Activated CD8-positive, alpha-beta T cell treated with anti-CD3 and anti-CD28 coated beads, Interleukin-2, amount 10 ng/mL, durations not matched to agents 7 days and 5 days (primary cell): ENCODE data around the gene AHDC1. TPM values are rescaled to one million over a fixed set of nuclear protein-coding genes. Genes with fewer than 3 reads are reported as not detected.
"Not testable (repeated sequence)": the region's sequence is repeated elsewhere in the genome, so short reads cannot be mapped to it uniquely, and the experiment has no call there.

ENCODE experiments used
- ATAC-seq: fragments of 150-1000 bp; cut with Tn5 transposase; one replicate; pipeline ENCODE4 v1.10.0; 2021; ENCODE audit warnings: moderate library complexity
- CTCF ChIA-PET: fragments of 350-600 bp; sonication (Branson Sonifier 250); formaldehyde crosslinking; loops from one replicate; lab custom pipeline; 2021; ENCODE audit warnings: antibody characterized with exemption; lab: Charles Lee
- POLR2A ChIA-PET: fragments of 350-600 bp; sonication (Branson Sonifier 250); formaldehyde crosslinking; loops from one replicate; lab custom pipeline; 2021; ENCODE audit warnings: antibody characterized with exemption; lab: Charles Lee
- DNase-seq: peaks from one replicate; pipeline ENCODE4 v3.0.0-alpha.2; 2020
- H3K27ac Mint-ChIP-seq: one replicate; pipeline ENCODE4 v1.8.0; 2021; ENCODE audit warnings: mild to moderate bottlenecking, mixed read lengths
- H3K27me3 Mint-ChIP-seq: one replicate; pipeline ENCODE4 v1.8.0; 2021; ENCODE audit warnings: low read depth, mixed read lengths
- H3K36me3 Mint-ChIP-seq: one replicate; pipeline ENCODE4 v1.8.0; 2021; ENCODE audit warnings: low read depth, mixed read lengths
- H3K4me1 Mint-ChIP-seq: one replicate; pipeline ENCODE4 v1.8.0; 2021; ENCODE audit warnings: low read depth, mixed read lengths
- H3K4me3 Mint-ChIP-seq: one replicate; pipeline ENCODE4 v1.8.0; 2021; ENCODE audit warnings: mild to moderate bottlenecking, mixed read lengths
- H3K9me3 Mint-ChIP-seq: one replicate; pipeline ENCODE4 v1.8.0; 2022; ENCODE audit warnings: mixed read lengths; ENCODE audit not compliant: insufficient read depth
- total RNA-seq, 2 experiments: library from RNA; stranded (reverse); gene quantifications; one replicate each; pipeline ENCODE4 v1.2.3, GENCODE V29; 2021

Gene AHDC1
- total RNA-seq, 2 experiments from 2014 or later = 20.9 to 22.7 TPM

GRCh38 chr1:27622828-27623227 lies 18.9 kb upstream of the AHDC1 start:
- ATAC-seq = no peak
- Mint-ChIP-seq H3K4me3 (no peak overlapping the region), H3K27ac (no peak overlapping the region), H3K36me3 (no peaks in the 10 kb centered on the region), H3K4me1 (peaks cover 29% of the 10 kb centered on the region), H3K9me3 (no peaks in the 10 kb centered on the region), H3K27me3 (peaks cover 7% of the 10 kb centered on the region)
- peak; percentile 24 for DNase-seq
- ChIA-PET POLR2A (no interaction called here), CTCF (interaction anchor here (0.9 to 1.9 kb wide), 2 partner anchors 15 to 40 kb away, joined by 3 to 6 read pairs; no protein-coding TSS in a partner anchor)

GRCh38 chr1:27621051-27621920 lies 17.3 kb upstream of the AHDC1 start:
- H3K4me3 Mint-ChIP-seq = no peak overlapping the region
- no peak overlapping the region for H3K27ac Mint-ChIP-seq
- no peaks in the 10 kb centered on the region for H3K36me3 Mint-ChIP-seq
- peaks cover 41% of the 10 kb centered on the region for H3K4me1 Mint-ChIP-seq
- DNase-seq (no peak), ATAC-seq (no peak)
- CTCF ChIA-PET = interaction anchor here (1.0 to 12.0 kb wide), 4 partner anchors 8 to 40 kb away, joined by 3 to 124 read pairs (median 34); no protein-coding TSS in a partner anchor
- peaks cover 5% of the 10 kb centered on the region for H3K27me3 Mint-ChIP-seq
- no peaks in the 10 kb centered on the region for H3K9me3 Mint-ChIP-seq
- POLR2A ChIA-PET = interaction anchor here (0.6 to 1.6 kb wide), 4 partner anchors 11 to 108 kb away, joined by 3 to 6 read pairs (median 4); no protein-coding TSS in a partner anchor

DNA sequence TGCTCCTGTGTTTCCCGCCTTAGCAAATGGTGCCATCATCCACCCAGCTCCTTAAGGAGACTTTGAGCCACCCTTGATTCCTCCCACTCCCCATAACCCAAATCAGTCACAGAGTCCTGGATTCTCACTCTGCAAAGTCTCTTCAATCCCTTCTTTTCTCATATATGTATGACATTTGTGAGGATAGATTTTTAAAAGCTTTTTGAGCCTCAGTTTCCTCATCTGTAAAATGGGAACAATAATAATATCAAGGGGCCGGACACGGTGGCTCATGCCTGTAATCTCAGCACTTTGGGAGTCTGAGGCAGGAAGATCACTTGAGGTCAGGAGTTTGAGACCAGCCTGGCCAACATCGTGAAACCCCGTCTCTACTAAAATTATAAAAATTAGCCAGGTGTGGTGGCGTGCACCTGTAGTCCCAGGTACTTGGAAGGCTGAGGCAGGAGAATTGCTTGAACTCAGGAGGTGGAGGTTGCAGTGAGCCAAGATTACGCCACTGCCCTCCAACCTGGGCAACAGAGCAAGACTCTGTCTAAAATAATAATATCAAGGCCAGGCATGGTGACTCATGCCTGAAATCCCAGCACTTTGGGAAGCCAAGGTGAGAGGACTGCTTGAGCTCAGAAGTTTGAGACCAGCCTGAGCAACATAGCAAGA lies 16.0 kb upstream of the AHDC1 start:
- Mint-ChIP-seq H3K4me1 (peaks cover 42% of the 10 kb centered on the region), H3K27ac (peak overlapping the region; percentile 23)
- not testable (repeated sequence) for ATAC-seq, H3K4me3 Mint-ChIP-seq, H3K27me3 Mint-ChIP-seq, H3K36me3 Mint-ChIP-seq, DNase-seq, H3K9me3 Mint-ChIP-seq
- POLR2A ChIA-PET = interaction anchor here (1.6 to 3.3 kb wide), 2 partner anchors 41 to 43 kb away, joined by 6 to 12 read pairs; no protein-coding TSS in a partner anchor
- CTCF ChIA-PET = interaction anchor here (1.0 to 12.0 kb wide), 5 partner anchors 8 to 50 kb away, joined by 3 to 124 read pairs (median 23); no protein-coding TSS in a partner anchor

DNA sequence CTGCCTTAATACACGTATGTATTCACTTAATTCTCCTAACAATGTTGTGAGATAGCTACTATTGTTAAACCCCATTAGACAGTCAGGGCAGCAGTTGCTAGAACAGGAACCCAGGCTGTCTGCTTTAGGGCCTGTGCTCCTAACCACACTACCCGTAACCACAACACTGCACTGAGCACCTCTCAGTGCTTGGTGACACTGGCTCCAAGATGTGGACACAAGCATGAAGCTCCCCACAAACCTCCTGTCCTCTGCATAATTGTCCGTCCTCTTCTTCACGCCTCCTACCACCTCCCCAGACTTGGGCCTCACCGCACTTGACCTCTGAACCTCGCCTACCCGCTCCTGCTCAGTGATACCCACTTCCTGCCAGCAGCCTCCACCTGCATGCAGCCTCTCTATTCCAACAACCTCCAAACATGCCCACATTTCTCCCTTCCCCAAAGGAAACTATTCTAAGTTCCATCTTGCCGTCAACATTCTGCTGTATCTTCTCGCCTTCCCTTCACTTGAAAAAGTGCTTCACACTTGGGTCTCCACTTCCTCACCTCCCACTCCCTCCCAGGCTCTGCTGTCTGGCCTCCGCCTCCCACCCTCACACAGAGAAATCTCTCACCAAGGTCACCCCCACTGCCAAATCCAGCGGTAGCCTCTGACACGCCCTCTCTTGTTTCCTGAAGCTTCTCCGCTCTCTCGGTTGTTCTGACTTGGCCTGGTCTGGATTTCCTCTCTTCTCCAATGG lies 14.6 kb upstream of the AHDC1 start:
- DNase-seq = peak; percentile 82
- peak overlapping the region; percentile 43 for H3K4me3 Mint-ChIP-seq
- ChIA-PET POLR2A (interaction anchor here (0.6 to 3.3 kb wide), 7 partner anchors 12 to 296 kb away, joined by 3 to 12 read pairs (median 3); no protein-coding TSS in a partner anchor), CTCF (interaction anchor here (0.8 to 12.0 kb wide), 8 partner anchors 12 to 60 kb away, joined by 3 to 124 read pairs (median 10); partner anchors contain the start of gene IFI6)
- H3K4me1 Mint-ChIP-seq = peaks cover 51% of the 10 kb centered on the region
- H3K9me3 Mint-ChIP-seq = no peaks in the 10 kb centered on the region
- ATAC-seq = peak; percentile 97
- peak overlapping the region; percentile 84 for H3K27ac Mint-ChIP-seq
- H3K27me3 Mint-ChIP-seq = peaks cover 5% of the 10 kb centered on the region
- no peaks in the 10 kb centered on the region for H3K36me3 Mint-ChIP-seq

GRCh38 chr1:27617420-27617819 lies 13.5 kb upstream of the AHDC1 start:
- ChIA-PET CTCF (interaction anchor here (0.6 to 12.0 kb wide), 9 partner anchors 11 to 94 kb away, joined by 3 to 124 read pairs (median 7); no protein-coding TSS in a partner anchor), POLR2A (interaction anchor here (0.9 to 3.3 kb wide), 3 partner anchors 14 to 45 kb away, joined by 3 to 12 read pairs (median 3); no protein-coding TSS in a partner anchor)
- DNase-seq (no peak), ATAC-seq (no peak)
- Mint-ChIP-seq H3K9me3 (no peaks in the 10 kb centered on the region), H3K36me3 (no peaks in the 10 kb centered on the region), H3K4me1 (peaks cover 51% of the 10 kb centered on the region), H3K27ac (peak overlapping the region; percentile 84), H3K27me3 (peaks cover 5% of the 10 kb centered on the region), H3K4me3 (no peak overlapping the region)

- Mint-ChIP-seq H3K9me3 (no peaks in the 10 kb centered on the region), H3K36me3 (no peaks in the 10 kb centered on the region), H3K4me3 (no peak overlapping the region), H3K27me3 (peaks cover 5% of the 10 kb centered on the region), H3K27ac (no peak overlapping the region), H3K4me1 (peaks cover 49% of the 10 kb centered on the region)
- ATAC-seq (no peak), DNase-seq (no peak)
- CTCF ChIA-PET = interaction anchor here (1.2 to 12.0 kb wide), 8 partner anchors 10 to 201 kb away, joined by 3 to 124 read pairs (median 7); no protein-coding TSS in a partner anchor
- POLR2A ChIA-PET = interaction anchor here (1.3 to 3.3 kb wide), 2 partner anchors 16 to 46 kb away, joined by 7 to 12 read pairs; no protein-coding TSS in a partner anchor
Measured at GRCh38 chr1:27616441-27616840, 12.5 kb upstream of the AHDC1 start.

DNA sequence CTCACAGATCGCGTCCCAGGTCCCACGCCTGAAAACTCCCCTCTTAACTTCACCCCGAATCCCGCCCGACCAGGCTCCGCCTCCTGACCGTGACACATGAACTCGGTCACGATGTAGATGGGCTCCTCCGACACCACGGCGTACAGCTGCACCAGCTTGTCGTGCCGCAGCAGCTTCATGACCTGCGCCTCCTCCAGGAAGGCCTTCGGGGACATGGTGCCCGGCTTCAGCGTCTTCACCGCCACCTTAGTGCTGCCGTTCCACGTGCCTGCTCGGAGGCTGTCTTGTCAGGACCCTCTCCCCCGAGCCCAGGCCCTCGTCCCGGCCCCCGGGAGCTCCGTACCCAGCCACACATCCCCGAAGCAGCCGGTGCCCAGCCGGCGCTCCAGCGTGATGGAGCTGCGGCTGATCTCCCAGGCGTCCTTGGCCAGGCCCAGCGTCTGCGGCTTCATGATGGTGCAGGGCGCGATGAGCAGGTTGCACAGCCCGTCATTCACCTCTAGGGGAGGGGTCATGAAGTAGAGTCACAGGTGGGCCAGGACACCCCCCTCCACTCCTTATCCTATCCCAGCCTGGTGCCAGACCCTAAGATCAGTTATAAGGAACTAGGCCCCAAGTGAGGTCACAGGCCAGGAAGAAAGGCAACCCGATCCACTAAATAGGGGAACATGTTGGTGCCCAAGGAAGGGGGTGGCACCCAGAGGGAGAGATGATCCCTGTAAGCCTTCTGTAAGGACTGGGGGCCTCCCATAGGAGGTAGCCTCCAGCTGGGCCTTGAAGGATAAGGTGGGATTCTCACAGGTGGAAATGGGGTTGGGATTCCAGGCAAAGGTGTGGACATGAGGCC lies 11.6 kb upstream of the AHDC1 start:
- no peak overlapping the region for H3K4me3 Mint-ChIP-seq
- H3K27me3 Mint-ChIP-seq = peaks cover 2% of the 10 kb centered on the region
- H3K4me1 Mint-ChIP-seq = peaks cover 47% of the 10 kb centered on the region
- H3K9me3 Mint-ChIP-seq = no peaks in the 10 kb centered on the region
- ChIA-PET POLR2A (interaction anchor here (0.6 to 2.6 kb wide), 3 partner anchors 17 to 1951 kb away, joined by 3 to 14 read pairs (median 7); no protein-coding TSS in a partner anchor), CTCF (interaction anchor here (1.2 to 12.0 kb wide), 5 partner anchors 9 to 200 kb away, joined by 3 to 124 read pairs (median 7); no protein-coding TSS in a partner anchor)
- H3K27ac Mint-ChIP-seq = no peak overlapping the region
- no peaks in the 10 kb centered on the region for H3K36me3 Mint-ChIP-seq
- ATAC-seq (no peak), DNase-seq (no peak)

DNA sequence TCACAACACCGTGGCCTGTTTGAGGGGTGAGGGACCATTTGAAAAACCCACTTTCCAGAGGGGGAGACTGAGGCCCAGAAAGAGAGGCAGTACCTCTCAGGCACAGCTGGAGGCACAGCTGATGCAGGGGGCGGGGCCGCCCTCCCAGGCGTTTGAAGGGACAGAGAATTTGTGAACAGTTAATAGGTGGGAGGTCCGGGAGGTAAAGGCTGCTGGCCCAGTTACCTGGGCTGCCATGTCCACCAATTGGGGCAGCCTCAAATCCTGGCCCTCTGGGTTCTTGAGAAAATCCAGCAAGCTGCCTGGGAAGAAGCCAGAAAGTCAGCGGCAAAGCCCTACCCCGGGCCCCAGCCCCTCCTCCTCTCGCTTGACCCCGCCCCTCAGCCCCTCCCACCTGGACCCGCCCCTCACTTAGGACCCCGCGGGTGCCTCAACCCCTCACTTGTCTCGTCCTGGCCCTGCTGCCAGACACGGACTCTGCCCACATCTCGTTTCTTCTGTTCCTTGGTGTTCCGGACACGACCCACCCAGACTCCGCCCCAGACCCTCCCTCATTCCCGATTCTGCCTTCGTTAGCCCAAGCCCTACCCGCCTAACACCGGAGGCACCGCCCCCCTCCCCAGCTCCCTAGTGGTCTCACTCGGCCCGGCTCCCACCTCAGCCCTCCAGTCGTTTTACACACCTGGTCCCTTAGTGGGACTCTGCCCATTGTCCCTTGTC lies 10.8 kb upstream of the AHDC1 start:
- H3K27ac Mint-ChIP-seq = no peak overlapping the region

GRCh38 chr1:27614043-27614624 lies 10.2 kb upstream of the AHDC1 start:
- no peaks in the 10 kb centered on the region for H3K9me3 Mint-ChIP-seq
- H3K27ac Mint-ChIP-seq = no peak overlapping the region
- ChIA-PET CTCF (interaction anchor here (0.7 to 12.0 kb wide), 5 partner anchors 9 to 211 kb away, joined by 3 to 124 read pairs (median 4); partner anchors contain the start of gene IFI6), POLR2A (interaction anchor here (2.6 kb wide), 1 partner anchor 48 kb away, joined by 14 read pairs; no protein-coding TSS in a partner anchor)
- no peaks in the 10 kb centered on the region for H3K36me3 Mint-ChIP-seq
- no peak overlapping the region for H3K4me3 Mint-ChIP-seq
- no peak for ATAC-seq
- no peak for DNase-seq
- peaks cover 42% of the 10 kb centered on the region for H3K4me1 Mint-ChIP-seq
- H3K27me3 Mint-ChIP-seq = no peaks in the 10 kb centered on the region

More for the DNA sequence above, 10.8 kb upstream of the AHDC1 start:
- ChIA-PET CTCF (interaction anchor here (0.7 to 12.0 kb wide), 6 partner anchors 8 to 211 kb away, joined by 3 to 124 read pairs (median 4); partner anchors contain the start of gene IFI6), POLR2A (interaction anchor here (2.6 kb wide), 1 partner anchor 48 kb away, joined by 14 read pairs; no protein-coding TSS in a partner anchor)
- no peaks in the 10 kb centered on the region for H3K9me3 Mint-ChIP-seq
- H3K4me1 Mint-ChIP-seq = peaks cover 47% of the 10 kb centered on the region
- peaks cover 2% of the 10 kb centered on the region for H3K27me3 Mint-ChIP-seq
- no peaks in the 10 kb centered on the region for H3K36me3 Mint-ChIP-seq
- ATAC-seq = no peak
- no peak for DNase-seq
- no peak overlapping the region for H3K4me3 Mint-ChIP-seq
